GM21447 (cell line): ENCODE measurements around the gene ZDHHC14.

Source experiments
- ATAC-seq: cut with Tn5 transposase; IDR thresholded peaks from one replicate; pipeline ENCODE4 v1.9.1; 2021; ENCODE audit not compliant: unreplicated experiment

The ZDHHC14 gene

DNA sequence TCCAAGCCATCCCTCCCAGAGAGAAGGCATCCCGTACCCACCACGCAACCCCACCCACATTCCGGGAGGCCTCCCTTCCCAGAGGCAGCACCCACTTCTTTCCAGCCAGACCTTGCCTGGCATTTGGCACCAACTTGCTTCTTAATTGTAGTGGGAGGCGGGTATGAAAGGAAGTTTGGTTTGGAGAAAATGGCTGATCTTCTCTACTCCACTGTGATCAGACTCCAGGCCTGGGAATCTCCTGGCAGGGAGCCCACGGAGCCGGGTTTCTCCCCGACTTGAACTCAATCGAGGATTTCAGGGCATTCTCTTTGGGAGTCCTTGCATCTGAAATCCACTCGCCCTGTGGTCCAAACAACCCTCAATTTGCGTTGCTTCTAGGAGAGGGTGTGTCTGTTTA lies 107.1 kb downstream of the ZDHHC14 start:
- no peak for ATAC-seq

DNA sequence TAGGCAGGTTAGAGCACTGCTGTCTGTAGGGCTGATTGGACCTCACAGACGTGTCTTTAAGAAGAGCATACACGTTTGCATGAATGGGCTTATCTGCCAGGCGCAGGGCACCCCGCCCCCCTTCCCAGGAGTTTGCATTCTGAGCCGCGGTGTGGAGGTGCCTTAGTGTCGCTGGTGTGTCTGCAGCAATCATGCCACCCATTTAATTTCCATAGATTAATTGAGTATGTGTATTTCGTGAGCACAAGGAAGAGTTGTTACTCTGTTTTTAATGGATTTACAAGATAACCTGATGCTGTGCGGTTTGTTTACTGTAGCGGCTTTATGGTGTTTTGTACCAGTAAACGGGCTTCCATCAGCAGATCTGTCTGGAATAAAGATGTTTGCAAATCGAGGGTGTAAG lies 107.7 kb downstream of the ZDHHC14 start:
- ATAC-seq, result no peak

DNA sequence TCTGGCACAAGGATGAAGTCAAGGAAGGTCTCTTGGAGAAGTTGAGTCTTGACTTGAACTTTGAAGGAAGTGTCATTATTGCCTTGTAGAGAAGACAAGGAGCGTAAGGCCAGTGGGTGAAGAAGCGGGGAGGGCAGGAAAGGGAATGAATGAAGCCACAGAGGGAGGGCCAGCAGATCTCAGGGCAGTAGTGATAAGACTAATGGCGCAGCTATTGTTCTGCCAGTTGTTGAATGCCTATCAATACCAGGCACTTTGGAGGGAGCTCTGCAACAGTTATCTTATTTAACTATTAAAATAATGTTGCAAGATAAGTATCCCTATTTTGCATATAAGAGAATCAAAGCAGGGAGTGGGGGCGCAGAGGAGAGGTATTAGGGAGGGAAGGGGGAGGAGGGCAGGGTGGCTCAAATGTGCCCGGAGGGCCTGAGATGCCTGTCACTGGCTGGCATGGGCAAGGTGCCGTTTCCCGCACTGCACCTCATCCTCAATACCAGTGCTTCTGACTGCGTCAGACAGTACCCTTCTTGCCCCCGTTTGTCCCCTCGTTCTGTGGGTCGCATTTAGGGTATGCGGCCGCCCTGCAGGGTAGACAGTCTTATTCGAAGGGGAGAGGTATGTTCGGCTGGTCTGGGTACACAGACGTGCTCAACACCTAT lies 109.8 kb downstream of the ZDHHC14 start:
- ATAC-seq, result no peak

DNA sequence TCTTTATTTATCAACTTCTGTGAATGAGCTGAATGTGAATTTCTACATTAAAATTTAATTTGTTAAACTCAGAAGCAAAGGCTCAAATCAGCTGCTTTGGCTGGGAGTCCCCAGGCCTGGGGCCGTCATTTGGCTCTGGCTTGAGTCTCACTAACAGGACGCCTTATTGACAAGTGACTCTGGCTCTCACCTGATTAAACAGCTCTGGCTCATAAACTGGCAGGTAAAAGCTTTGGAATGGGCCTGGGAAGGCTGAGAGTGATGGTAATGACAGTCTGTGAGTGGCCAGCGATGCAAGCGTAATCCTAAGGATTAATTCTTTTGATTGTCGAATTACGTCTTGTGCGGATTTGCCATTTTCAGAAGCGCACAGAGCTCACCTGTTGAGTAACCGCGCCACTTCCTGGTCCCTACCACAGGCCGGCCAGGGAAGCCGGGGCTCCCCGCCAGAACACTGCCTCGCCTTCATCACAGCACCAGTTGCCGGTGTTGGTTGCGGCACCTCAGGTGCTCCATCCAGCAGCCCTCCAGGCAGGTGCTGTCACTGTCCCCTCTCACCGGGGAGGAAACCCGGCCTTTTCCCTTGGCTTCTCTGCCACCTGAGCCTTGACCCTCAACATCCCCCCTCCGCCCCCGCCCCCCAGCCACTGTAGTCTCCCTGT lies 110.7 kb downstream of the ZDHHC14 start:
- no peak for ATAC-seq

DNA sequence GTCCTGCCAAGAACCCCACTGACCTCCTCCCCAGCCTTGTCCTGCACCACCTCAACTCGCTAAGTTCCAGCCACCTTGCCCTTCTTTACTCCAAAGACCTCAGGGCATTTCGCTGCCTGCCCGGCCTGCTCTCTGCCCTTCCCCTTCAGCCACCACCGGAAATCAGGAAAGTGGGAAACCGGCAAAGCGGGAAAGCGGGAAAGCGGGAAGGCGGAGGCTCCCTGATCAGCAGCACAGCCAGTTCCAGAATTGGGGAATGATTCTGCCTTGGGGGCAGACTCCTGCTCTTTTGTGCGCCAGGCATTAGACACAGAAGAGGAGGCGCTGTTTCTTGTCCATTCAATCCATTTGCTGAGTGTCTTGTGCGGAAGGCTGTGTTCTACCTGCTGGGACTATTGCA lies 111.3 kb downstream of the ZDHHC14 start:
- ATAC-seq, result no peak

DNA sequence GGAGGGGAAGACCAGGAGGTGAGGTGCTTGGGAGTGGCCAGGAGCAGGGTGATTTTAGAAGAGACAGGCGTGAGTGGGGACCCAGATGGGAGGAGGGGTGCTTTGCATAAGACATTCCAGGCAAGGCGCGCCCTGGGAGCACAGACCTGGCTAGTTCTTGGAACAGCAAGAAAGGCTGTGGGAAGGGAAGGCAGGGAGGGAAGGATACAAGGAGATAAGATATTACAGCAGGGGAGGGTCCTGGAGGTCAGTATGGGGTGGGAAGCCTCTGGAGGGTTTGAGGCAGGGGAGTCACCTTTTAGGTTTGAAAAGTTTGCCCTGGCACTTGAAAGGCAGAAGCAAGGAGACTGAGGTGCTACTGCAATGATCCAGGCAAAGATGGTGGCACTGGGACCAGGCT lies 111.8 kb downstream of the ZDHHC14 start:
- ATAC-seq, result no peak

DNA sequence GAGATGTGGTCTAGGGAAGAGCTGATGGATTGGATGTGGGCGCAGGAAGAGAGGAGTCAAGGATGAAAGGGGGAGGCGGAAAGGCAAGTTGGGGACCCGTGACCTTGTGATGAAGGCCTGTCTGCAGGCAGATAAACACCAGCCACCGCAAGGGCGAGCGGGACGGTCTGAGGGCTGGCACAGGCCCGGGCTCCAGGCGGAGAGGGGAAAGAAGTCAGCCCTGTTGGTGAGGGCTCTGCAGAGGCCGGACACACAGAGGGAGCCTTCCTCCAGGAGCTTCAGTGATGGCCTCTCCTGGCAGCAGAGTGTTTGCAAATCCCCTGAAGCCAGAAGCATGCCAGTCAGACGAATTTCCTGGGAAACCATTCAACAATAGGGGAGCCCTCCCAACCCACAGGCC lies 112.2 kb downstream of the ZDHHC14 start:
- no peak for ATAC-seq

DNA sequence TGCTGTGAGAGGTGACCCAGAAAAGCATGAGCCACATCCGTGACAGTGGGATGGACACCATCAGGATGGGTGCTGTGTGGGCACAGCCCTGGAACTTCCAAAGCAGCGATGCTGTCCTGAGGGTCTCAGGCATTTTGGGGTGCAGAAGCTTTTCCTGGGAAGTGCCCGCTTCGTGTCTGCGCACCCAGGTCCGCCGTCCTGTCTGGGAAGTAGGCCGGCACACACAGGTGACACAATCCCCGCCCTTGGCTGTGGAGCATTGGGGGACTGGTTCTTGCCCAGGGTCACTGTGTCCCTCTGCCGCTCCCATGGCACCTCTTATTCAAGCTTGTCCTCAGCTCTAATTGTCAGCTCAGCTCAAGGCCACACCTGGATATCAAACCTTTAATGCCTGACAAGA lies 112.6 kb downstream of the ZDHHC14 start:
- ATAC-seq, result no peak

DNA sequence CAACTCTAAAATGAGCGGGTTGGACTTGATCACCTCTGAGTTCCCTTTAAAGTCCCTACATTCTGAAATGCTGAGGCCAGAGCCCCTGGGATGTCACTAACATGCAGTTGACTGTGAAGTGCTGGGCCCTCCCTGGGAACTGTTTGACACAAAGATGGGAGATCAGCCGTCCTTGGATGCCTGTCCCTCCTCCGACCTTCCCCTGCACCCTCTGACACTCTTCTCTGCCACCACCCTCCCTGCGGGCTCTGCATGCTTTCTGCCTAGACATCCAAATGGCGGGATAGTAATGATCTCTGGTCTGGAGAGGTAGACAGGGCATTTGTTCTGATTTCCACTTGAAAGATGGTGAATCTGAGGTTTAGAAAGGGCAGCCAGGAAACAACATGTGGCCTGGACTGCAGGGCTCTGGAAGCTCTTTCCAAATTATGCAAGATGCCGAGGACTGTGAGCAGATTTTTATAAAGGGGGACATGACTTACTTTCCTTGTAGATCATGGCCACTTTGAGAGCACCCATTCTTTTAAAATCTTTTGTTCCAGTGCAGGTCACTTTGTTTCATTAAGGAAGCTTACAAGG lies 113.2 kb downstream of the ZDHHC14 start:
- ATAC-seq, result no peak

DNA sequence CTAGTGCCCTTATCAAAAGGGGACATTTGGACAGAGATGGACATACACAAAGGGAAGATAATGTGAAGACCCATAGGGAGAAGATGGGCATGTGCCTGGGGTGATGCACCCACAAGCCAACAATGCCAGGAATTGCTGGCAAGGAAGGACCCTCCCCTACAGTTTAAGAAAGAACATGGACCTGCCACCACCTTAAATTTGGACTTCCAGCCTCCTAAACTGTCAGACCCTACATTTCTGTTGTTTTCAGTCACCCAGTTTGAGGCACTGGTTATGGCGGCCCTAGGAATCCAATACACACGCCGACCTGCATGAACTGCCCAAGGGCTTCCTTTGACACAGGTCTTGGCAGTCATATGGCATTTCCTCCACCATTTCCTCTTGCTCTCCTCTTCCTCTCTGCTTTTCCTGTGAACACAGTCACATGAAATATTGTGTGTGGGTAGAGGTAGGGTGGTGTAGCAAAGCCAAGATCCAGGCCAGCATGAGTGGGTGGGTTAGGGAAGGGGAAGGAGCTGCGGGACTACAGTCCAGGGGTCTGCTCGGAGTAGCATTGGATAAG lies 115.6 kb downstream of the ZDHHC14 start:
- ATAC-seq, result no peak

DNA sequence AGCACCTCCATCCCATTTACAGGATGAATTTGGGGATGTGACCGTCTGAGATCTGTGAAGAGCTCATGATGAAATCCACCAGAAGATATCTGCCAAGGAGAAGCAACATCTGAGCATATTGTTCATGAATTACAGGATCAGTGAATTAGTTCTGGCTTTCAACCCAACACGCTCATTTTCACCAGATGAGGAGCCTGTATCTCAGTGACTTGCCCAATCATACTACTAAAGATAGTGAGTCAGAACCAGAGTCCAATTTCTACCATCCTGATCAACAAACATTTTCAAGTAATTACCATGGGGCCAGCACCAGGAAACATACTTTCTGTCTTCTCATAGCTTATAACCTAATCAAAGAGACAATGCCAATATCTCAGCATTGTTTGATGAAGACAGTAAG lies 116.6 kb downstream of the ZDHHC14 start:
- no peak for ATAC-seq

DNA sequence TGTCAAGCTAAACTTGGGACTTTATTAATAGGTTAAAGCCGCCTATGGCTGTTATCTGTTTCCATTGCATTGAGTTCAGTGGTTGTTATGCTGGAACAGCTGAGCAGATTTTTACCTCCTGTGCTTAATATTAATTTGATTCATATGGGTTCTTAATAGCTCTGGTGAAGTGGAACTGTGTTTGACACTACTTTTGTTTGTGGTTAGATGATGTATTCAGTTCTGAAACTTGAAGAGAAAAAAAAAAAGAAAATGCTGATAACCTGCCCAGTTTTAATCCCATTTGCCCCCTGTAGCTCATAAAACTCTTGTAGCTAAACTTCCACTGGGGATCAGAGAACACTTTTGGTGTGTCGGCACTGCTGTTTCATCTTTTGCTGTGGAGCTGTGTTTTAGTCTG lies 117.8 kb downstream of the ZDHHC14 start:
- no peak for ATAC-seq

DNA sequence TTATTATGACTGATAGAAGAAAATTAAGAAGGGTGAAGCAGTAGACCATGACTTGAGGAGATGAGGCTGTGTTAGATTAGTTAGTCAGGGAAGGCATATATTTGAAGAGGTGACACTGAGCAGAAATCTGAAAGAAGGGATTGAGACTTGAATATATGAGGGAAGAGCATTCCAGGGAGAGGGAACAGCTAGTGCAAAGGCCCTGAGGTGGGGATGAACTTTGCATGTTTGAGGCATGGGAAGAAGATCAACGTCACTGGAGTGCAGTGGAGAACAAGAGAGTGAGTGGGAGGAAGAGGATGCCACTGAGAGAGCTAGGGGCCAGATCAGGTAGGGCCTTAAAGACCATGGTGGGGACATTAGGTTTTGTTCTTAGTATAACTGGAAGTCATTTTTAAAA lies 119.0 kb downstream of the ZDHHC14 start:
- no peak for ATAC-seq

DNA sequence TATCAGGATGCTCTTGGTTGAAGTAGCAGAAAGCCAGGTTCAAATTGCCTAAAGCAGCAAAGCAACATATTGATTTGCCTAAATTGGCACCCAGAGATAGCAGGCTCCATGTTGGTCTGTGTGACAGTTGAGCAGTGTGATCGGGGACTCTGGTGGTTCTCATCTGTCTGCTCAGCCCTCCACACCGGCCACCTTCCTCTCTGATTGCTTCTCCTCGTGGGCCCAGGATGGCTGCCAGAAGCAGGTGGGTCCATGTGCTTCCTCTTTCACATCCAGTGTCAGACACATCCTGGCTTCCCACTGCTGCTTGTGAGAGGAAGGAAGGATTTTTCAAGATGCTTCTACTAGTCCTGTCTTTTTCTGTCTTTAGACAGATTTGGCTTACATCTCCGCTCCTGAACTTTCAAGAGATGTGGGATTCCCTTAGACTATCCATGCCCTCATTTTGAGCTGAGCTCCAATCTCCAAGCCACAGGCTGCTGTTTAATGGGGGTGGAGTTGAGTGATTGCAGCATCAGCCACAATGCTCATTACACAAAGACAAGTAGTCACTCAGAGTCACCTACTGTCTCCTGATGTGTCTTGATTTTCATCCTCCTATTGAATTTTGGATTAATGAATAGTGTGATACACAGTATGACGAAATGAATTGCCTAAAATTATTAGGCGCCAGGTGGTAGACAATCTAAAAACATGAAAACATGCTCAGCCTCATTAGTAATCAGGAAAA lies 122.2 kb downstream of the ZDHHC14 start:
- ATAC-seq, result no peak

DNA sequence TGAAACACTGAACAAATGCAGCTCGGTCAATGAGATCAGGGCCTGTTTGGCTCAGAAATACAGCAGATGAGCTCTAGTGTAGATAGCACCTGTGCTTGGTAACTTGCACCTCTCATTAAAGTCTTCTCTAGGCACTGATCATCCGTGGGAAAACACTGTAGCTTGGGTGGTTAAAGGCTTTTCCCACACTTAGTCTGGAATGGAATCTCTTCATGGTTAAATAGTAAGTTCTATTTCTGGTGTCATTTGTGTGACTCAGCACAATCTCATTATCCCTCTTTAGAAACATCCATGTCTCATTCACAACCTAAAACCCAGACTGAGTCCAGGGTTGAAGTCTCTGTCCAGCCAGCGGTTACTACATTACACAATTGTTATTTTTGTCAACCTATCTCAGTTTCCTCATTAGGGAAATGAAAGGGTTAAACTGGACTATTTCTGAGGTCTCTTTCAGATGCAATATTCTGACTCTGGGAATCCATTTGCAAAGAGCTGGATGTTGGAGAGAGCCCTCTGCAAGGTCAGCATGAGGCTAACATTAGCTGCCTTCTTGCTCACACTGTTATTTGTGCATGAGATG lies 125.0 kb downstream of the ZDHHC14 start:
- ATAC-seq, result no peak

DNA sequence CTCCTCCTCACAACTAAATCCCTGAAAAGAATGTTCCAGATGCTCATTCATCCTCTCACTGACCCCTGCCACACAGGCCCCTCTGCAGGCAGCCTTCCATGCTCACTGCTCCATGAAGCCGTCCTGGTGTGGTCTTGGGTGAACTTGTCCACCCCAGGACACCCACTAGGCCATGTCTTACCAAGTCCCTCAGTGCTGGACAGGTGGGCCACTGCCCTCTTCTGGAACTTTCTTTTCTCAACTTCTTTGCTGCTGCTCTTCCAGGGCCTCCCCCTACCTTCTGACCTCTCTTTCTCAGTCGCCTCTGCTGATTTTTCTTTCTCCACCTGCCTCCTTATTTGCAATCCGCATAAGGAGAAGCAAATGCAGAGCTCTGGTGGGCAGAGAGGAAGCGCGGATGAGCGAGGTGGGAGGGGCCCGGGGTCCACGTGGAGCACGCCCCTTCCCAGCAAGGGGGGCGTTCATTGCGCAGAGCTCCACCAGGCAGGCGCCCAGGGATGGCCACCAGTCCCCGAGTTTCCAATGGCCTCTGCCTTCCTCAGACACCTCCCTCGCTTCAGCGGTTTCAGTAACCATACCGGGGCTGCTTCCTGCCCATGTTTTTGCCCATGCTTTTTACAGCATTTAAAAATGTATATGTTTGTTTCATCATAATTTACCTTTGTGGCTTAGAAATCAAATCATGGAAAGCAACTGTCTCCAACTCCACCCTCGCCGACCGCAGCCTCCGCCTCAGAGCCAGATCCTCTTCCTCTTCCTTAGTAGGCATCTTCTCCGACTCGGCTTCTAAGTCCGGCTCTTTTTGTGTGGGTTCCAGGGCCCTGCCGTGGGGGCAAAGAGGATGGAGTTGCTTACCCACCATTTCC lies 129.6 kb downstream of the ZDHHC14 start:
- ATAC-seq, result no peak

DNA sequence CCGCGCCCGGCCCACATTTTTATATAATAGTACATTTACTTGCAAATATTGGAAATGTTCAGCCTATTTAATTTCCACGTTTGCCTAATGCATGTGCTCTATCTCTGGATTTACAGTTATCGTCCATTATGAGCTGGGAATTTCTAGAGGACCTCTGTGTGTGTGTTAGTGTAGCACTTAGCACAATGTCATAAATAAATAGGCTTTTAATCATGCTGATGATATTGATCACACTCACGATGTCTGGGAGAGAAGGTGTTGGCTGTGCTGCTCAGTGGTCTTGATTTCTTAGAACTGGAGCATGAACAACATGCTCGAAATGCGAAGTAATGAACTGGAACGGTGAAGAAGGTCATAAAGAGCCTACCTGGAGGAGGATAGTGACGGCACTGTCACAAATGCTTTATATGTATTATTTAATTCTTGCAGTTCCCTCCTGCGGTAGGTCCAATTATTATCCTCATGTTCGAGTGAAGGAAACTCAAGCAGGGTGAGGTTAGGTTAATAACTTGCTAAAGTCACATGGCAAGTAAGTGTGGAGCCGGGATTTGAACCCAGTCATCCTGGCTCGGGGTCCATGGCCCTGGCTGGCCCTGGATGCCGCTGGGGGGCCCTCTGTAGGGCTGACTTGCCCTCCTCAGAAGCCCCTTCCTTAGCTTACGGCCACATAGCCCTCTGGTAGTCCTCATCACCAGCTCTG lies 130.8 kb downstream of the ZDHHC14 start:
- no peak for ATAC-seq

DNA sequence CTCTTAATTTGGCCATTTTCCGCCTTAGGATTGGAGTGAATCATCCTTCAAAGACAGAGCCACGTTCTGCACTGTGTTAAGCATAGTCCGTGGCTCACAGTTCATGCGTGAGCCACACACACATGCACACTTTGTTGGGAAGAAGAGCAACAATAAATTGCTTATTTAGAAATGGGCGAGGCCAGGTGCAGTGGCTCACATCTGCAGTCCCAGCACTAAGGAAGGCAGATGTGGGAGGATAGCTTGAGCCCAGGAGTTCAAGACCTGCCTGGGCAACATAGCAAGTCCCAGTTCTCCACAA lies 131.3 kb downstream of the ZDHHC14 start:
- no peak for ATAC-seq

DNA sequence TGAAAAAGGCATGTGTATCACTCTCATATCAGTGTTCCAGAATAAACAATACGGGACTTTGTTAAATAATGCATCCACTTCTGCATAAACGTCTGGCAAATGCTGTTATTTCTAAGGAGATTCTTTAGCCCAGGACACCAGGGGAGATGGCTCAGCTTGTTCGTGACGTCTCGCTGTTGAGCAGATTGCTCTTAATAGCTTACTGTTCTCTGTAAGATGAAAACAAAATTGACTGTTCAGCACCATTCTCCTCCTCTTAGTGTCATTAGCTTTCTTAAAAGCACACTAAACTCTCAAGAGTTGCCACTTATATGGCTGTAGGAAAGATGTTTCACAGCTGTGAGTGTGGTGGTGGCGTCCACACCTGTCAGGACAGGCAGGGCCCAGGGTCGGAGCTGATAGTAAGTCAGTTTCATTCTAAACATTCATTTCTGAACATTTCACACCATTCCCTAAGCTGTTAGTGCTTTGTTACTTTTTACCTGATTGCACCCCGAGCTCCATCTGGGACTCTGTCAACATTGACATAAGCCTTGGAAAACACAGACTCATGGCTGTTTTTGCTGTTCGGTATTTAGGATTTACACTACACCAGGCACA lies 132.1 kb downstream of the ZDHHC14 start:
- no peak for ATAC-seq
